Activated naive CD4-positive, alpha-beta T cell treated with anti-CD3 and anti-CD28 coated beads, Interleukin-2, amount 50 U/mL, for 24 hours (primary cell): ENCODE results near the gene SPPL3.
A peak's percentile ranks its signal among the peaks of the same experiment; 100 is the strongest.

Source experiments
- H3K27ac Mint-ChIP-seq: one replicate; pipeline ENCODE4 v1.8.0; 2021; ENCODE audit warnings: mild to moderate bottlenecking, mixed read lengths
- H3K27me3 Mint-ChIP-seq: one replicate; pipeline ENCODE4 v1.8.0; 2021; ENCODE audit warnings: mixed read lengths
- H3K36me3 Mint-ChIP-seq: one replicate; pipeline ENCODE4 v1.8.0; 2021; ENCODE audit warnings: mixed read lengths
- H3K4me1 Mint-ChIP-seq: one replicate; pipeline ENCODE4 v1.8.0; 2021; ENCODE audit warnings: mixed read lengths
- H3K4me3 Mint-ChIP-seq: one replicate; pipeline ENCODE4 v1.8.0; 2021; ENCODE audit warnings: mild to moderate bottlenecking, mixed read lengths
- H3K9me3 Mint-ChIP-seq: one replicate; pipeline ENCODE4 v1.8.0; 2021; ENCODE audit warnings: mixed read lengths

SPPL3 gene

GRCh38 chr12:120774169-120774916 lies 129.8 kb downstream of the SPPL3 start:
- no peaks in the 10 kb centered on the region for H3K27me3 Mint-ChIP-seq
- no peak overlapping the region for H3K4me3 Mint-ChIP-seq
- peaks cover 33% of the 10 kb centered on the region for H3K4me1 Mint-ChIP-seq
- H3K27ac Mint-ChIP-seq, result peak overlapping the region; percentile 3
- peaks cover 11% of the 10 kb centered on the region for H3K36me3 Mint-ChIP-seq
- H3K9me3 Mint-ChIP-seq, result no peaks in the 10 kb centered on the region

- no peak overlapping the region for H3K27ac Mint-ChIP-seq
- peaks cover 18% of the 10 kb centered on the region for H3K36me3 Mint-ChIP-seq
- H3K4me3 Mint-ChIP-seq, result no peak overlapping the region
- peaks cover 28% of the 10 kb centered on the region for H3K4me1 Mint-ChIP-seq
- H3K27me3 Mint-ChIP-seq, result no peaks in the 10 kb centered on the region
- H3K9me3 Mint-ChIP-seq, result no peaks in the 10 kb centered on the region
Measured at GRCh38 chr12:120771097-120771496, 133.1 kb downstream of the SPPL3 start.

- no peaks in the 10 kb centered on the region for H3K27me3 Mint-ChIP-seq
- H3K36me3 Mint-ChIP-seq, result peaks cover 15% of the 10 kb centered on the region
- peak overlapping the region; percentile 30 for H3K27ac Mint-ChIP-seq
- H3K9me3 Mint-ChIP-seq, result no peaks in the 10 kb centered on the region
- no peak overlapping the region for H3K4me3 Mint-ChIP-seq
- peaks cover 9% of the 10 kb centered on the region for H3K4me1 Mint-ChIP-seq
Measured at GRCh38 chr12:120767071-120768024, 136.8 kb downstream of the SPPL3 start.

- no peak overlapping the region for H3K27ac Mint-ChIP-seq
- peaks cover 14% of the 10 kb centered on the region for H3K4me1 Mint-ChIP-seq
- H3K9me3 Mint-ChIP-seq, result no peaks in the 10 kb centered on the region
- H3K36me3 Mint-ChIP-seq, result peaks cover 16% of the 10 kb centered on the region
- no peak overlapping the region for H3K4me3 Mint-ChIP-seq
- no peaks in the 10 kb centered on the region for H3K27me3 Mint-ChIP-seq
Measured at GRCh38 chr12:120766566-120766965, 137.6 kb downstream of the SPPL3 start.

GRCh38 chr12:120764816-120765215 lies 139.3 kb downstream of the SPPL3 start:
- Mint-ChIP-seq H3K4me3 (no peak overlapping the region), H3K27me3 (no peaks in the 10 kb centered on the region), H3K4me1 (peaks cover 21% of the 10 kb centered on the region), H3K36me3 (peaks cover 12% of the 10 kb centered on the region), H3K9me3 (no peaks in the 10 kb centered on the region), H3K27ac (no peak overlapping the region)

GRCh38 chr12:120763250-120763649 lies 140.9 kb downstream of the SPPL3 start:
- peaks cover 8% of the 10 kb centered on the region for H3K36me3 Mint-ChIP-seq

GRCh38 chr12:120762086-120762485 lies 142.1 kb downstream of the SPPL3 start:
- Mint-ChIP-seq H3K27me3 (no peaks in the 10 kb centered on the region), H3K4me3 (peak overlapping the region; percentile 47), H3K36me3 (peaks cover 5% of the 10 kb centered on the region), H3K9me3 (no peaks in the 10 kb centered on the region), H3K27ac (no peak overlapping the region), H3K4me1 (peaks cover 25% of the 10 kb centered on the region)

More at GRCh38 chr12:120763250-120763649, 140.9 kb downstream of the SPPL3 start:
- Mint-ChIP-seq H3K9me3 (no peaks in the 10 kb centered on the region), H3K4me3 (no peak overlapping the region), H3K27ac (no peak overlapping the region), H3K27me3 (no peaks in the 10 kb centered on the region), H3K4me1 (peaks cover 25% of the 10 kb centered on the region)

- Mint-ChIP-seq H3K4me3 (no peak overlapping the region), H3K36me3 (peaks cover 5% of the 10 kb centered on the region), H3K27ac (no peak overlapping the region), H3K4me1 (peaks cover 25% of the 10 kb centered on the region), H3K27me3 (no peaks in the 10 kb centered on the region), H3K9me3 (no peaks in the 10 kb centered on the region)
Measured at GRCh38 chr12:120761519-120761934, 142.6 kb downstream of the SPPL3 start.

- peak overlapping the region; percentile 70 for H3K27ac Mint-ChIP-seq
- peak overlapping the region; percentile 57 for H3K4me3 Mint-ChIP-seq
- H3K9me3 Mint-ChIP-seq, result no peaks in the 10 kb centered on the region
- peaks cover 5% of the 10 kb centered on the region for H3K36me3 Mint-ChIP-seq
- H3K27me3 Mint-ChIP-seq, result no peaks in the 10 kb centered on the region
- H3K4me1 Mint-ChIP-seq, result peaks cover 25% of the 10 kb centered on the region
Measured at GRCh38 chr12:120760349-120761254, 143.6 kb downstream of the SPPL3 start.

- peaks cover 25% of the 10 kb centered on the region for H3K4me1 Mint-ChIP-seq
- H3K9me3 Mint-ChIP-seq, result no peaks in the 10 kb centered on the region
- H3K36me3 Mint-ChIP-seq, result peaks cover 5% of the 10 kb centered on the region
- peak overlapping the region; percentile 70 for H3K27ac Mint-ChIP-seq
- H3K27me3 Mint-ChIP-seq, result no peaks in the 10 kb centered on the region
- peak overlapping the region; percentile 44 for H3K4me3 Mint-ChIP-seq
Measured at GRCh38 chr12:120759591-120760348, 144.4 kb downstream of the SPPL3 start.

GRCh38 chr12:120758798-120759590 lies 145.2 kb downstream of the SPPL3 start:
- Mint-ChIP-seq H3K27ac (no peak overlapping the region), H3K36me3 (peaks cover 4% of the 10 kb centered on the region), H3K9me3 (no peaks in the 10 kb centered on the region), H3K4me3 (no peak overlapping the region), H3K4me1 (peaks cover 25% of the 10 kb centered on the region), H3K27me3 (no peaks in the 10 kb centered on the region)

GRCh38 chr12:120757949-120758348 lies 146.2 kb downstream of the SPPL3 start:
- Mint-ChIP-seq H3K27me3 (no peaks in the 10 kb centered on the region), H3K9me3 (no peaks in the 10 kb centered on the region), H3K36me3 (peaks cover 4% of the 10 kb centered on the region), H3K4me3 (no peak overlapping the region), H3K4me1 (peaks cover 25% of the 10 kb centered on the region), H3K27ac (no peak overlapping the region)

- no peaks in the 10 kb centered on the region for H3K9me3 Mint-ChIP-seq
- no peaks in the 10 kb centered on the region for H3K27me3 Mint-ChIP-seq
- no peak overlapping the region for H3K4me3 Mint-ChIP-seq
- peaks cover 4% of the 10 kb centered on the region for H3K36me3 Mint-ChIP-seq
- H3K27ac Mint-ChIP-seq, result no peak overlapping the region
- H3K4me1 Mint-ChIP-seq, result peaks cover 25% of the 10 kb centered on the region
Measured at GRCh38 chr12:120757226-120757742, 146.9 kb downstream of the SPPL3 start.

- H3K4me1 Mint-ChIP-seq, result peaks cover 8% of the 10 kb centered on the region
- H3K27me3 Mint-ChIP-seq, result no peaks in the 10 kb centered on the region
- H3K36me3 Mint-ChIP-seq, result no peaks in the 10 kb centered on the region
- no peaks in the 10 kb centered on the region for H3K9me3 Mint-ChIP-seq
- H3K27ac Mint-ChIP-seq, result no peak overlapping the region
- H3K4me3 Mint-ChIP-seq, result no peak overlapping the region
Measured at GRCh38 chr12:120755269-120755668, 148.9 kb downstream of the SPPL3 start.
